ENCODE measurements around the gene S100A13. TPM values are rescaled to one million over a fixed set of nuclear protein-coding genes. Genes with fewer than 3 reads are reported as not detected.

Gene S100A13
- total and polyA plus RNA-seq, 10 of the 15 experiments (the other 5 are each of a cell fraction or from before 2014, with no cell fraction given) = 5.7 to 30.9 (median 9.1) TPM

DNA sequence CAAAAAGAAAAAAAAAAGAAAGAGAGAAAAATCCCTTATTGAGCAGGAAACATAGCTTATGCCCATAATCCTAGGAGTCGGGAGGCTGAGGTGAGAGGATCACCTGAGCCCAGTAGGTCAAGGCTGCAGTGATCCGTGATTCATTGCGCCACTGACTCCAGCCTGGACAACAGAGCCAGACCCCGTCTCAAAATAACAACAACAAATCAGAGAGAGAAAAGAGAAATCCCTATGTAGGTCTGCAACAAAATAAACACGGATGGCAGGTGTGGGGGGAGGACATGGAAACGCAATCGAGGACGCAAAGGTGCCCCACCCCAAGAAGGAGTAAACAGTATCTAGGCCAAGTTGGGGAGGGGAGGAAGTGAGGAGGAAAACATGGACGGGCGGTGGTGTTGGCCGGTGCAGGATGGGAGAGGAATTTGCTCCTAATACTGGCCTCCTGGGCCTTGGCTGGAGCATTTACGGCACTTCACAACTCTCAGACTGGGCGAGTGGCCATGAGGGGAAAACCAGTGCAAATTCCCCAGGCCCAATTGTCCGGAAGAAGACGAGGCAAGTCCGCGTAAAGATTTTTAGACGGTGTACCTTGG lies 6.0 kb upstream of the S100A13 start:
- DNase-seq (ENCODE audit: low read depth, low spot score) = no peak
- peak; percentile 13 for ATAC-seq
- CTCF ChIA-PET = interaction anchor here (1.0 to 3.0 kb wide), 9 partner anchors 9 to 67 kb away, joined by 3 to 25 read pairs (median 6); partner anchors contain the start of gene ILF2
- no TSS peak for BruUV-seq (replicated peaks)
- peaks cover 6% of the 10 kb centered on the region for H3K4me1 ChIP-seq (ENCODE audit: control insufficient read depth, insufficient read depth, low read length)
- peak overlapping the region; percentile 51 for H2AFZ ChIP-seq (ENCODE audit: control insufficient read depth, low read depth, low read length)
- peak overlapping the region; percentile 45; the same call in 1 of the 2 replicates for H3K4me3 ChIP-seq
- FAIRE-seq = no peak
- in situ Hi-C loops (cut with MboI) (no loop called here), intact Hi-C loops (cut with micrococcal nuclease; ENCODE audit: unreplicated experiment) (no loop called here)
- SMC1A ChIA-PET (ENCODE audit: uncharacterized antibody, unreplicated experiment) = interaction anchor here (0.6 to 3.0 kb wide), 14 partner anchors 11 to 355 kb away, joined by 3 to 29 read pairs (median 4); partner anchors contain the start of gene INTS3
- POLR2A ChIA-PET = interaction anchor here (0.5 to 2.4 kb wide), 21 partner anchors 10 to 313 kb away, joined by 3 to 35 read pairs (median 4); partner anchors contain the start of genes INTS3 and S100A6
- H3K36me3 ChIP-seq (ENCODE audit: control insufficient read depth in 2 of 2, insufficient read depth in 2 of 2, low read length in 1 of 2) = peaks cover 1 to 23% of the 10 kb centered on the region in 2 experiments; a peak in 3 of 4 replicates
- no peak overlapping the region; the same call in 1 of the 2 replicates for H3K9ac ChIP-seq (ENCODE audit: control insufficient read depth, insufficient read depth, low read length)
- 86% methylated on average over 18 of the region's 18 CpGs for WGBS (ENCODE audit: insufficient coverage, insufficient replicate concordance, low lambda C conversion rate, missing lambda C conversion rate)
- TF ChIP-seq, protein P1, sequence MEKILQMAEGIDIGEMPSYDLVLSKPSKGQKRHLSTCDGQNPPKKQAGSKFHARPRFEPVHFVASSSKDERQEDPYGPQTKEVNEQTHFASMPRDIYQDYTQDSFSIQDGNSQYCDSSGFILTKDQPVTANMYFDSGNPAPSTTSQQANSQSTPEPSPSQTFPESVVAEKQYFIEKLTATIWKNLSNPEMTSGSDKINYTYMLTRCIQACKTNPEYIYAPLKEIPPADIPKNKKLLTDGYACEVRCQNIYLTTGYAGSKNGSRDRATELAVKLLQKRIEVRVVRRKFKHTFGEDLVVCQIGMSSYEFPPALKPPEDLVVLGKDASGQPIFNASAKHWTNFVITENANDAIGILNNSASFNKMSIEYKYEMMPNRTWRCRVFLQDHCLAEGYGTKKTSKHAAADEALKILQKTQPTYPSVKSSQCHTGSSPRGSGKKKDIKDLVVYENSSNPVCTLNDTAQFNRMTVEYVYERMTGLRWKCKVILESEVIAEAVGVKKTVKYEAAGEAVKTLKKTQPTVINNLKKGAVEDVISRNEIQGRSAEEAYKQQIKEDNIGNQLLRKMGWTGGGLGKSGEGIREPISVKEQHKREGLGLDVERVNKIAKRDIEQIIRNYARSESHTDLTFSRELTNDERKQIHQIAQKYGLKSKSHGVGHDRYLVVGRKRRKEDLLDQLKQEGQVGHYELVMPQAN (conservative IDR thresholded peaks at IDR 0.05) = no peak
- no peak for TF ChIP-seq MEF2B (IDR thresholded peaks at IDR 0.05; ENCODE audit: partially characterized antibody, poor library complexity, severe bottlenecking)
- TF ChIP-seq, protein P2, sequence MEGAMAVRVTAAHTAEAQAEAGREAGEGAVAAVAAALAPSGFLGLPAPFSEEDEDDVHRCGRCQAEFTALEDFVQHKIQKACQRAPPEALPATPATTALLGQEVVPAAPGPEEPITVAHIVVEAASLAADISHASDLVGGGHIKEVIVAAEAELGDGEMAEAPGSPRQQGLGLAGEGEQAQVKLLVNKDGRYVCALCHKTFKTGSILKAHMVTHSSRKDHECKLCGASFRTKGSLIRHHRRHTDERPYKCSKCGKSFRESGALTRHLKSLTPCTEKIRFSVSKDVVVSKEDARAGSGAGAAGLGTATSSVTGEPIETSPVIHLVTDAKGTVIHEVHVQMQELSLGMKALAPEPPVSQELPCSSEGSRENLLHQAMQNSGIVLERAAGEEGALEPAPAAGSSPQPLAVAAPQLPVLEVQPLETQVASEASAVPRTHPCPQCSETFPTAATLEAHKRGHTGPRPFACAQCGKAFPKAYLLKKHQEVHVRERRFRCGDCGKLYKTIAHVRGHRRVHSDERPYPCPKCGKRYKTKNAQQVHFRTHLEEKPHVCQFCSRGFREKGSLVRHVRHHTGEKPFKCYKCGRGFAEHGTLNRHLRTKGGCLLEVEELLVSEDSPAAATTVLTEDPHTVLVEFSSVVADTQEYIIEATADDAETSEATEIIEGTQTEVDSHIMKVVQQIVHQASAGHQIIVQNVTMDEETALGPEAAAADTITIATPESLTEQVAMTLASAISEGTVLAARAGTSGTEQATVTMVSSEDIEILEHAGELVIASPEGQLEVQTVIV (IDR thresholded peaks at IDR 0.05; ENCODE audit: borderline replicate concordance, partially characterized antibody) = peak; percentile 23
- TF ChIP-seq ZZZ3 (IDR thresholded peaks at IDR 0.05; ENCODE audit: control insufficient read depth, insufficient read length, low read depth) = no peak
- TF ChIP-seq SMARCA5 (IDR thresholded peaks at IDR 0.05) = peak; percentile 22; the same call in 1 of the 2 replicates
- TF ChIP-seq CEBPB (IDR thresholded peaks at IDR 0.05; ENCODE audit: borderline replicate concordance in 1 of 2, low read depth in 2 of 2, low read length in 2 of 2) = no peak
- no peak for TF ChIP-seq NR2C2 (IDR thresholded peaks at IDR 0.05; ENCODE audit: borderline replicate concordance, control insufficient read depth, insufficient read length, low read depth)
- TF ChIP-seq ATF7 (IDR thresholded peaks at IDR 0.05; ENCODE audit: low read depth) = no peak
- no peak for TF ChIP-seq PAX8 (IDR thresholded peaks at IDR 0.05)
- TF ChIP-seq SUPT20H (IDR thresholded peaks at IDR 0.05; ENCODE audit: borderline replicate concordance, control insufficient read depth, low read depth, low read length) = no peak
- no peak for TF ChIP-seq EZH2 (IDR thresholded peaks at IDR 0.05; ENCODE audit: borderline replicate concordance, control insufficient read depth, low read depth, low read length)
- TF ChIP-seq RELA (IDR thresholded peaks at IDR 0.05; ENCODE audit: borderline replicate concordance, partially characterized antibody) = no peak
- peaks cover 31% of the 10 kb centered on the region for H3K79me2 ChIP-seq (ENCODE audit: control insufficient read depth, insufficient read depth, low read length)
- no peaks in the 10 kb centered on the region for H4K20me1 ChIP-seq (ENCODE audit: control insufficient read depth, insufficient read depth)
- H3K27me3 ChIP-seq (replicated peaks in 1 of 2; ENCODE audit: control insufficient read depth in 2 of 2, insufficient read depth in 2 of 2, low read length in 1 of 2) = no peaks in the 10 kb centered on the region
- no peaks in the 10 kb centered on the region for H3K9me3 ChIP-seq (replicated peaks; ENCODE audit: control insufficient read depth, insufficient read depth, low read length)
- H3K27ac ChIP-seq (ENCODE audit: control insufficient read depth, insufficient read depth) = peak overlapping the region; percentile 98
- peak overlapping the region; percentile 90 for H3K4me2 ChIP-seq (ENCODE audit: control insufficient read depth, insufficient read depth)
- RAD21 ChIA-PET (ENCODE audit: unreplicated experiment) = interaction anchor here (0.6 to 3.1 kb wide), 15 partner anchors 10 to 371 kb away, joined by 3 to 13 read pairs (median 4); partner anchors contain the start of genes INTS3, JTB, RAB13 and S100A6
